Esophagus muscularis mucosa (tissue), 3 donors: ENCODE measurements around the gene CYFIP2.

Experiments
- POLR2A ChIP-seq: fragments of 450-650 bp; IDR thresholded peaks from one replicate; pipeline ENCODE4 v1.6.1; 2017; ENCODE audit warnings: antibody characterized with exemption, moderate library complexity, mild to moderate bottlenecking, low read depth
- POLR2AphosphoS5 ChIP-seq, 2 donors: sonication (generic); formaldehyde crosslinking; IDR thresholded peaks; one replicate each; pipeline ENCODE4 v1.6.1; 2017; ENCODE audit warnings: antibody characterized with exemption in 2 of 2
- TF ChIP-seq, protein P1 (sequence below), 3 experiments: fragments of 200-600 bp in 2 of 3; fragments of 450-650 bp in 1 of 3; sonication (generic) in 2 of 3; IDR thresholded peaks; one replicate each; pipeline ENCODE4 v1.5.1; 2017 to 2019; ENCODE audit warnings: antibody characterized with exemption in 3 of 3, mild to moderate bottlenecking in 2 of 3, moderate library complexity in 1 of 3

DNA sequence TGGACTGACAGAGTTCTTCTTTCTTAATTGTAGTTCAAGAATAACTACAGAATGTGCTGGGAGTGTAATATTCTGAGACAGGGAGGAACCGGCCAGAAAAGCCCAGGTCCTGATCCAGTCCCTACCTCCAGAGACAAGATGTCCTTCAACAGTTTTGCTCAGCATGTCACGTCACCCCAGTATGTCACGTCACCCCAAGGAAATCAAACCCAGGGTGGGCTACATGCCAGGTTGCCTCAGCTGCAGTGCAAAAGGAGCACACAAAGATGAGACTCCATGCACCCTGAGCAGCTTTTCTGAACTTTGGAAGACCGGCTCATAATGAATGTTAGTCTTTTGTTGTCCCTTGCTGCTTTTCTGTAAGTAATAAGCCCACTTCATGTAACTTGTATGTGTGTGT, 168.2 kb downstream of the CYFIP2 start:
- TF ChIP-seq, protein P1, sequence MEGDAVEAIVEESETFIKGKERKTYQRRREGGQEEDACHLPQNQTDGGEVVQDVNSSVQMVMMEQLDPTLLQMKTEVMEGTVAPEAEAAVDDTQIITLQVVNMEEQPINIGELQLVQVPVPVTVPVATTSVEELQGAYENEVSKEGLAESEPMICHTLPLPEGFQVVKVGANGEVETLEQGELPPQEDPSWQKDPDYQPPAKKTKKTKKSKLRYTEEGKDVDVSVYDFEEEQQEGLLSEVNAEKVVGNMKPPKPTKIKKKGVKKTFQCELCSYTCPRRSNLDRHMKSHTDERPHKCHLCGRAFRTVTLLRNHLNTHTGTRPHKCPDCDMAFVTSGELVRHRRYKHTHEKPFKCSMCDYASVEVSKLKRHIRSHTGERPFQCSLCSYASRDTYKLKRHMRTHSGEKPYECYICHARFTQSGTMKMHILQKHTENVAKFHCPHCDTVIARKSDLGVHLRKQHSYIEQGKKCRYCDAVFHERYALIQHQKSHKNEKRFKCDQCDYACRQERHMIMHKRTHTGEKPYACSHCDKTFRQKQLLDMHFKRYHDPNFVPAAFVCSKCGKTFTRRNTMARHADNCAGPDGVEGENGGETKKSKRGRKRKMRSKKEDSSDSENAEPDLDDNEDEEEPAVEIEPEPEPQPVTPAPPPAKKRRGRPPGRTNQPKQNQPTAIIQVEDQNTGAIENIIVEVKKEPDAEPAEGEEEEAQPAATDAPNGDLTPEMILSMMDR (IDR thresholded peaks at IDR 0.05): no peak
- no peak for TF ChIP-seq POLR2AphosphoS5 (IDR thresholded peaks at IDR 0.05)
- no peak for TF ChIP-seq POLR2A
